DND-41 (cell line): ENCODE data around the gene VTI1A.

ENCODE experiments used
- ATAC-seq: fragments of 200-7000 bp; cut with Tn5 transposase; 3 replicates; pipeline ENCODE4 v1.9.1; 2021; ENCODE audit warnings: low read depth; ENCODE audit not compliant: insufficient read depth
- DNase-seq: peaks from one replicate; pipeline ENCODE4 v3.0.0-alpha.2; 2020
- H2AFZ ChIP-seq: 2 replicates; pipeline ENCODE4 v1.6.0; 2012; ENCODE audit warnings: low read depth, low read length
- H3K27ac ChIP-seq: 2 replicates; pipeline ENCODE4 v1.5.1; 2012; ENCODE audit warnings: low read length, inconsistent platforms
- H3K27me3 ChIP-seq: fragments of 200-600 bp; sonication (generic); 2 replicates; pipeline ENCODE4 v1.6.0; 2012; ENCODE audit warnings: low read length, mild to moderate bottlenecking, inconsistent platforms; ENCODE audit not compliant: insufficient read depth, poor library complexity
- H3K36me3 ChIP-seq: 2 replicates; pipeline ENCODE4 v1.5.1; 2012; ENCODE audit warnings: low read length, inconsistent platforms; ENCODE audit not compliant: insufficient read depth
- H3K4me1 ChIP-seq: 2 replicates; pipeline ENCODE4 v1.5.1; 2012; ENCODE audit warnings: mild to moderate bottlenecking, low read length; ENCODE audit not compliant: insufficient read depth
- H3K4me2 ChIP-seq: 2 replicates; pipeline ENCODE4 v1.6.0; 2012; ENCODE audit warnings: mild to moderate bottlenecking, moderate library complexity, low read length, inconsistent platforms; ENCODE audit not compliant: insufficient read depth
- H3K4me3 ChIP-seq, 2 experiments: fragments of 200-600 bp in 1 of 2; shearing (Covaris generic) in 1 of 2; 2 replicates each; pipeline ENCODE4 v1.5.1; 2012 to 2016; ENCODE audit warnings: inconsistent platforms in 2 of 2, low read length in 2 of 2, mild to moderate bottlenecking in 2 of 2, low read depth in 1 of 2, moderate library complexity in 1 of 2
- H3K79me2 ChIP-seq: 2 replicates; pipeline ENCODE4 v1.6.0; 2012; ENCODE audit warnings: low read length, inconsistent platforms; ENCODE audit not compliant: insufficient read depth
- H3K9ac ChIP-seq: 2 replicates; pipeline ENCODE4 v1.6.0; 2012; ENCODE audit warnings: low read depth, mild to moderate bottlenecking, inconsistent platforms, low read length, moderate library complexity
- H3K9me3 ChIP-seq: 2 replicates; pipeline ENCODE4 v1.5.1; 2012; ENCODE audit warnings: low read length, moderate library complexity, mild to moderate bottlenecking, inconsistent platforms; ENCODE audit not compliant: insufficient read depth, severe bottlenecking
- H4K20me1 ChIP-seq: 2 replicates; pipeline ENCODE4 v1.6.0; 2012; ENCODE audit warnings: low read length; ENCODE audit not compliant: insufficient read depth
- EZH2 ChIP-seq: IDR thresholded peaks from 3 replicates; pipeline ENCODE4 v1.6.1; 2012; ENCODE audit warnings: borderline replicate concordance, low read depth, mild to moderate bottlenecking, moderate library complexity, low read length, inconsistent platforms; ENCODE audit not compliant: severe bottlenecking
- TF ChIP-seq, protein P1 (sequence below): IDR thresholded peaks from 2 replicates; pipeline ENCODE4 v1.5.1; 2012; ENCODE audit warnings: borderline replicate concordance, low read length, moderate library complexity, mild to moderate bottlenecking; ENCODE audit not compliant: poor library complexity, severe bottlenecking; ENCODE audit errors: extremely low read depth

Gene VTI1A

DNA sequence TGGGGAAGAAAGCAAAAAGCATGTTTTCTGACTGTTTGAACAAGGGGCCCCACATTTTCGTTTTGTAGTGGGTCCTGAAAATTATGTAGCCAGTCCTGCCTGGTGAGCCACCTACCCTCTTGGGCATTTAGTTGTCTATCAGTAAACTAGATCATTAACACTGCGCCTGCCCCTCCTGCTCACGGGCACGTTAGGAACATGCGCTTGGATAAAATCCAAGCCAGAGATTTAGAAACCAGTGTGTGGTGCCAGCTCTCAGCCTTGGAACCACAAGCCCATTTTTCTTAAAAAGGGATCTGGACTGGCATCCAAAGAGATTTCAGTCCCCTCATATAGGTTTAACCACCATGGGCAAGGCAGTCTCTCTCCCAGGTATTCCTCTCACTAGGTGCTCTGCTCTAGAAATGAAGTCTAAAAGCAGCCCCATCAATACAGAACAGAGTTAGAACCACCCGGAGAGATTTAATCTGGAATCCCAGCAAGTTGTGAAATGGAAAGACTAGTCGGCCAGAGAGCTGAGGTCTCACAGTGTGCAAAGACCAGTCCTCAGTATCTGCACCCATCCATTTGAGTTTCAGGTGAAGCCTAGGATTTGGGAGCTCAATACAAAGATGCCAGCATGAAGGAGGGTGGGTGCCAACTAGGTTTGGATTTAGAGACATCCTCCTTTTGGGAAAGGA is 379.1 kb downstream of the VTI1A start:
- Histone ChIP-seq H2AFZ (no peak overlapping the region), H3K9ac (no peak overlapping the region), H4K20me1 (no peaks in the 10 kb centered on the region), H3K4me3 (no peak overlapping the region), H3K9me3 (no peaks in the 10 kb centered on the region), H3K27ac (no peak overlapping the region), H3K79me2 (no peaks in the 10 kb centered on the region), H3K4me1 (no peaks in the 10 kb centered on the region), H3K4me2 (no peak overlapping the region), H3K36me3 (no peaks in the 10 kb centered on the region), H3K27me3 (no peaks in the 10 kb centered on the region)
- no peak for TF ChIP-seq EZH2
- TF ChIP-seq, protein P1, sequence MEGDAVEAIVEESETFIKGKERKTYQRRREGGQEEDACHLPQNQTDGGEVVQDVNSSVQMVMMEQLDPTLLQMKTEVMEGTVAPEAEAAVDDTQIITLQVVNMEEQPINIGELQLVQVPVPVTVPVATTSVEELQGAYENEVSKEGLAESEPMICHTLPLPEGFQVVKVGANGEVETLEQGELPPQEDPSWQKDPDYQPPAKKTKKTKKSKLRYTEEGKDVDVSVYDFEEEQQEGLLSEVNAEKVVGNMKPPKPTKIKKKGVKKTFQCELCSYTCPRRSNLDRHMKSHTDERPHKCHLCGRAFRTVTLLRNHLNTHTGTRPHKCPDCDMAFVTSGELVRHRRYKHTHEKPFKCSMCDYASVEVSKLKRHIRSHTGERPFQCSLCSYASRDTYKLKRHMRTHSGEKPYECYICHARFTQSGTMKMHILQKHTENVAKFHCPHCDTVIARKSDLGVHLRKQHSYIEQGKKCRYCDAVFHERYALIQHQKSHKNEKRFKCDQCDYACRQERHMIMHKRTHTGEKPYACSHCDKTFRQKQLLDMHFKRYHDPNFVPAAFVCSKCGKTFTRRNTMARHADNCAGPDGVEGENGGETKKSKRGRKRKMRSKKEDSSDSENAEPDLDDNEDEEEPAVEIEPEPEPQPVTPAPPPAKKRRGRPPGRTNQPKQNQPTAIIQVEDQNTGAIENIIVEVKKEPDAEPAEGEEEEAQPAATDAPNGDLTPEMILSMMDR, result no peak
- ATAC-seq (no peak), DNase-seq (no peak)

DNA sequence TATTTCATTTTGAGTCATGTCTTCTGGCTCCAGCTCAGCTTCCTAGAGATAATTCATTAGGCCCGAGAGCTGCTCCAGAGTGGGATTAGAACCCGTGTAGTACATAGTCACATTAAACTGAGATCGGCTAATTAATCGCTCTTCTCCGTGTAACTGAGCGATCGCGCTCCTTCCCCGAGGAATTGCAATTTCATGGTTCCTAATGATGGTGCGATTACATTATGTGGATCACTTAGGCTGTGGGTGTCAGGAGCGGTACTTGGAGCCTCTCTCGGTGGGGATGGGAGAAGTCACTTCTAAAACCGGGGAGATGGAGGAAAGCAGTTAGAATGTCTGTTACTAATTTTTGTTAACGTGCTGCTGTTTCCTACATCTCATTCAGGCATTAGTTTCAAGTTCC is 380.1 kb downstream of the VTI1A start:
- TF ChIP-seq, protein P1, result no peak
- no peak for TF ChIP-seq EZH2
- H3K27ac ChIP-seq, result no peak overlapping the region

DNA sequence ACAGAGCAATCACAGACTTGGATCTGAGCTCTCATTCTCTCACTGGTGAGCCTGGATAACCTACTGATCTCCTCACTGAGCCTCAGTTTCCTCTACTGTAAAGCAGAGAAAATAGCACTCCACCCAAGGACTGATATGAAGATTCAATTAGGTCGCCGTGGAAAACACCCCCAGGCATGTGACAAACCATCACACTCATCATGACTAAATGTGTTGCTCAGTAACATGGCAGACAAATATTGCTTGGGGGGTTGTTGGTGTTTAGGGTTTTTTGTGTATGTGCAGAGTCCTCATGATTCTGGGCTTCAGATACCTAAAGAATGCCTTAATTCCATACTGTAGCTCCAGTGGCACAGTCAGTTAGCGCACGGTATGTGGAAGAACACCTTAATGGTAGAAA is 380.9 kb downstream of the VTI1A start:
- no peak overlapping the region for H2AFZ ChIP-seq

More for the DNA sequence above, 380.1 kb downstream of the VTI1A start:
- no peaks in the 10 kb centered on the region for H4K20me1 ChIP-seq
- H3K79me2 ChIP-seq, result no peaks in the 10 kb centered on the region
- no peaks in the 10 kb centered on the region for H3K27me3 ChIP-seq
- no peaks in the 10 kb centered on the region for H3K9me3 ChIP-seq
- H3K4me3 ChIP-seq, result no peak overlapping the region
- ATAC-seq (no peak), DNase-seq (no peak)
- no peaks in the 10 kb centered on the region for H3K36me3 ChIP-seq
- H3K4me2 ChIP-seq, result no peak overlapping the region
- no peak overlapping the region for H2AFZ ChIP-seq
- H3K4me1 ChIP-seq, result no peaks in the 10 kb centered on the region
- H3K9ac ChIP-seq, result no peak overlapping the region

More for the DNA sequence above, 380.9 kb downstream of the VTI1A start:
- no peaks in the 10 kb centered on the region for H3K27me3 ChIP-seq
- H3K27ac ChIP-seq, result no peak overlapping the region
- no peak overlapping the region for H3K4me2 ChIP-seq
- TF ChIP-seq, protein P1, result no peak
- TF ChIP-seq EZH2, result no peak
- no peaks in the 10 kb centered on the region for H4K20me1 ChIP-seq
- no peak overlapping the region for H3K9ac ChIP-seq
- peaks cover 7% of the 10 kb centered on the region for H3K9me3 ChIP-seq
- no peak for DNase-seq
- H3K79me2 ChIP-seq, result no peaks in the 10 kb centered on the region
- no peaks in the 10 kb centered on the region for H3K36me3 ChIP-seq
- ATAC-seq, result no peak
- no peak overlapping the region for H3K4me3 ChIP-seq
- no peaks in the 10 kb centered on the region for H3K4me1 ChIP-seq
